Astrocyte (in vitro differentiated cells and primary cell): ENCODE measurements around the gene PLEKHA7.

ENCODE experiments used
- CTCF ChIP-seq: IDR thresholded peaks from 2 replicates; pipeline ENCODE4 v1.5.1; 2011; ENCODE audit warnings: low read depth, mild to moderate bottlenecking, inconsistent platforms, low read length, moderate library complexity; ENCODE audit not compliant: insufficient read depth
- EZH2 ChIP-seq: IDR thresholded peaks from 2 replicates; pipeline ENCODE4 v1.6.1; 2012; ENCODE audit warnings: mild to moderate bottlenecking, low read length, inconsistent platforms; ENCODE audit not compliant: insufficient read depth

- TF ChIP-seq CTCF (no peak), EZH2 (no peak)
These were observed 225.2 kb downstream of the PLEKHA7 start for GRCh38 chr11:16789063-16789420.
